ENCODE data around the gene ZC3H8. TPM values are rescaled to one million over a fixed set of nuclear protein-coding genes. Genes with fewer than 3 reads are reported as not detected.

ZC3H8 gene
- total RNA-seq, 1 donor from 2014 or later: 5.0 TPM

DNA sequence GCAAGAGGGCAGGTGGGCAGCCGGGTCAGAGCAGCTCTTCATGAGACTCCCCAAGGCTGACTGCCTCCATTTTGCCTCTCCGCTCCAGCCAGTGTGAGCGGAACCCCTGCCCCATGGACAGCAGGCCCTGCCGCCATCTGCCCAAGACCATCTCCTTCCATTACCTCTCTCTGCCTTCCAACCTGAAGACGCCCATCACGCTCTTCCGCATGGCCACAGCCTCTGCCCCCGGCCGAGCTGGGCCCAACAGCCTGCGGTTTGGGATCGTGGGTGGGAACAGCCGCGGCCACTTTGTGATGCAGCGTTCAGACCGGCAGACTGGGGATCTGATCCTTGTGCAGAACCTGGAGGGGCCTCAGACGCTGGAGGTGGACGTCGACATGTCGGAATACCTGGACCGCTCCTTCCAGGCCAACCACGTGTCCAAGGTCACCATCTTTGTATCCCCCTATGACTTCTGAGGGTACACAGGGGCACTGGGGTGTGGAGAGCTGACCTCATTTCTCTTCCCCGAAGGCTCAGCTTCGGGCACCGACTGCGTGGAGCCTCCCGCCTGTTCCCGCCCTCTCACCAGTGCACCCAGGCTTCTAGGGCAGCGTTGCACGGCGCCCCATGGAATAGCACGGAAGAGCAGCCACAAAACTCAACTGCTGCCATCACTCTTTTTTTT is 67.7 kb downstream of the ZC3H8 start:
- no peak overlapping the region for H3K27ac ChIP-seq
- H3K9me3 ChIP-seq: no peaks in the 10 kb centered on the region
- TF ChIP-seq, protein P1, sequence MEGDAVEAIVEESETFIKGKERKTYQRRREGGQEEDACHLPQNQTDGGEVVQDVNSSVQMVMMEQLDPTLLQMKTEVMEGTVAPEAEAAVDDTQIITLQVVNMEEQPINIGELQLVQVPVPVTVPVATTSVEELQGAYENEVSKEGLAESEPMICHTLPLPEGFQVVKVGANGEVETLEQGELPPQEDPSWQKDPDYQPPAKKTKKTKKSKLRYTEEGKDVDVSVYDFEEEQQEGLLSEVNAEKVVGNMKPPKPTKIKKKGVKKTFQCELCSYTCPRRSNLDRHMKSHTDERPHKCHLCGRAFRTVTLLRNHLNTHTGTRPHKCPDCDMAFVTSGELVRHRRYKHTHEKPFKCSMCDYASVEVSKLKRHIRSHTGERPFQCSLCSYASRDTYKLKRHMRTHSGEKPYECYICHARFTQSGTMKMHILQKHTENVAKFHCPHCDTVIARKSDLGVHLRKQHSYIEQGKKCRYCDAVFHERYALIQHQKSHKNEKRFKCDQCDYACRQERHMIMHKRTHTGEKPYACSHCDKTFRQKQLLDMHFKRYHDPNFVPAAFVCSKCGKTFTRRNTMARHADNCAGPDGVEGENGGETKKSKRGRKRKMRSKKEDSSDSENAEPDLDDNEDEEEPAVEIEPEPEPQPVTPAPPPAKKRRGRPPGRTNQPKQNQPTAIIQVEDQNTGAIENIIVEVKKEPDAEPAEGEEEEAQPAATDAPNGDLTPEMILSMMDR (IDR thresholded peaks at IDR 0.05): no peak
- no peaks in the 10 kb centered on the region for H3K27me3 ChIP-seq (ENCODE audit: low read depth)
- no peak for ATAC-seq
- H3K4me3 ChIP-seq: no peak overlapping the region
- intact Hi-C loops (cut with DNase I): no loop called here
- DNase-seq: no peak
- no peaks in the 10 kb centered on the region for H3K4me1 ChIP-seq
- H3K36me3 ChIP-seq: no peaks in the 10 kb centered on the region

DNA sequence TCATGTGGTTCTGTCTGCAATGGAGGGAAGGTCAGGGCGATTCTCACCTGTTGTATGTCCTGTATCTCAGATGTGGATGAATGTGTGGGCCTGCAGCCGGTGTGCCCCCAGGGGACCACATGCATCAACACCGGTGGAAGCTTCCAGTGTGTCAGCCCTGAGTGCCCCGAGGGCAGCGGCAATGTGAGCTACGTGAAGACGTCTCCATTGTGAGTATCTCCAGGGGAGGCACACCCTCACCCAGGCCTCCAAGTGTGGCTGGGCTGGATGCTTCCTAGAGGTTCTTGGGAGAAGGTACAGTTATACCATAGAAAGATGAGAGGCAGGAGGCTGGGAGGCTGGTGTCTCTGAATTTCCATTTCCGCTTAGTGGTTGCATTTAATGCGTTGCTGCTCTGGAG is 69.7 kb downstream of the ZC3H8 start:
- Histone ChIP-seq H3K36me3 (no peaks in the 10 kb centered on the region), H3K4me3 (no peak overlapping the region), H3K27me3 (ENCODE audit: low read depth) (peaks cover 4% of the 10 kb centered on the region), H3K27ac (no peak overlapping the region), H3K4me1 (no peaks in the 10 kb centered on the region), H3K9me3 (no peaks in the 10 kb centered on the region)
- DNase-seq (no peak), ATAC-seq (no peak)
- intact Hi-C loops (cut with DNase I): no loop called here
- TF ChIP-seq, protein P1 (IDR thresholded peaks at IDR 0.05): no peak

DNA sequence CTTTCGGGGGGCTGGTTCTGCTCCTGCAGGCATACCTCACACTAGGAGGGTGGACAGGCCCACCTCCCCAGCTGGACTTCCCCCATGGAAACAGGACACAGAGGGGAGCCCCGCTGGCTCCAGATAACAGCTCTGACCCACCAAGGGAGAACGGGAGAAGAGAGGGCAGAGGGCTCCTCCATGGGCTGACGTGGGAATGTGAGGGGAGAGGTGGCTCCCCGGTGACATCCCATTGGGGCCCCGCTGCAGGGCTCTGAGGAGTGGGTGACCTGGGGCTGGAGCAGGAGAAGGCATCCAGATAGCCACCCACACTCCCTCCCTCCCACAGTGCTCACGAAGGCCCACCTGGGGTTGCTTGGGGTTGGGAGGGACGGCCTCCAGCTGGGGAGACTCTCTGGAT is 70.7 kb downstream of the ZC3H8 start:
- ATAC-seq (no peak), DNase-seq (no peak)
- Histone ChIP-seq H3K4me1 (no peaks in the 10 kb centered on the region), H3K36me3 (no peaks in the 10 kb centered on the region), H3K4me3 (no peak overlapping the region), H3K27me3 (ENCODE audit: low read depth) (peaks cover 4% of the 10 kb centered on the region), H3K9me3 (no peaks in the 10 kb centered on the region), H3K27ac (no peak overlapping the region)
- TF ChIP-seq, protein P1 (IDR thresholded peaks at IDR 0.05): no peak
- intact Hi-C loops (cut with DNase I): no loop called here

DNA sequence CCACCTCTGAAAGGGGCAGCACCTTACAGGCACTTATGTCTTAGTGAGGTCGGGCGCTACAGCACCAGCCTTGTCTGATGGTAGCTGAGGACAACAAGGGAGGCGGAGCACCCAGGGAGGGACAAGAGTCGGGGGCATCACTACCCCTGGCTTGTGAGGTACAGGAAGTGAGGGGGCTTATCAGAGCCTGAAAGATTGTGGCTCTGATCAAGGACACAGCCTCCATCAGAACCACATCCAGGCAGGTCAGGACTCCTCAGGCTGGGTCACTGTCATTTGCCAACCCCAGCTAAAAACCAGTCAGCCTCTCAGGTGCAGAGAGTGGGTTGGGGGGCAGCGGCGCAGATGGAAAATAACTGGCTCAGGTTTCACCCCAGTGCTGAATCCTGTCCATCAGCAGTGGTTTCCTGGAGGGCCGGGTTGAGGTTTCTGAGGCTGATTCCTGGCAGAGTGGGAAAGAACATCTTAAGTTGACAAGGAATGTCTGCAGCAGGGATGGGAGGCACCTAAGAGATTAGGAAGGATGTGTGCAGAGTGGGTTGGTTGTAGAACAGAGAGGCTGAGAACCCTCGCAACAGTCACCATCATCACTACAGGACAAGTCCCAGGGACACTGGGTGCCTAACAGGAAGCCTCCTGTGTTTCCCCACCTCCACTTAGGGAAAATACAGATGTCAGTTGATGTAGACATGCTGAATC is 71.4 kb downstream of the ZC3H8 start:
- Histone ChIP-seq H3K36me3 (no peaks in the 10 kb centered on the region), H3K27me3 (ENCODE audit: low read depth) (peaks cover 4% of the 10 kb centered on the region), H3K4me3 (no peak overlapping the region), H3K9me3 (no peaks in the 10 kb centered on the region), H3K4me1 (no peaks in the 10 kb centered on the region), H3K27ac (no peak overlapping the region)
- TF ChIP-seq, protein P1 (IDR thresholded peaks at IDR 0.05): no peak
- ATAC-seq (no peak), DNase-seq (no peak)
- intact Hi-C loops (cut with DNase I): no loop called here

DNA sequence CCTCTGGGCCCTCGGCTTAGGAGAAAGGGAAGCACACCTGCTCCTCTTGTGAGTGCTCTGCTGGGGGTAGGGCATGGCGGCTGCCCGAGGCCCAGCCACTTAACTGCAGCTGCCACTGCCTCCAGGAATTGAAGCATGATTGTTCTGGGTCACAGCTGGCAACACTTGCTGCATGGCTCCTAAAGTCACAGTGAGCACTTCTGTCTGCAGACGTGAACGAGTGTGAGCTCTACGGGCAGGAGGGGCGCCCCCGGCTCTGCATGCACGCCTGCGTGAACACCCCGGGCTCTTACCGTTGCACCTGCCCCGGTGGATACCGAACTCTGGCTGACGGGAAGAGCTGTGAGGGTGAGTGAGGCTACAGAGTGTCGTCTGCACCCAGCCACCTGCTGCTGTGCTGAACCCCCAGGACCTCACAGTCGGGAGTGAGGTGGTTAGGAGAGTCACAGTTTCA is 72.2 kb downstream of the ZC3H8 start:
- Histone ChIP-seq H3K9me3 (no peaks in the 10 kb centered on the region), H3K27me3 (ENCODE audit: low read depth) (peaks cover 4% of the 10 kb centered on the region), H3K4me1 (no peaks in the 10 kb centered on the region), H3K36me3 (no peaks in the 10 kb centered on the region), H3K27ac (no peak overlapping the region), H3K4me3 (no peak overlapping the region)
- ATAC-seq (no peak), DNase-seq (no peak)
- intact Hi-C loops (cut with DNase I): no loop called here
- TF ChIP-seq, protein P1 (IDR thresholded peaks at IDR 0.05): no peak

All from lower lobe of right lung (tissue), 2 donors.